GM19025 (cell line): Measurements from ENCODE around the gene ADGRG7.

ENCODE experiments used
- ATAC-seq: cut with Tn5 transposase; IDR thresholded peaks from one replicate; pipeline ENCODE4 v1.9.1; 2021; ENCODE audit warnings: mild to moderate bottlenecking, low read depth, moderate library complexity; ENCODE audit not compliant: unreplicated experiment

Gene ADGRG7

GRCh38 chr3:100600181-100601042, 9.0 kb upstream of the ADGRG7 start:
- no peak for ATAC-seq

GRCh38 chr3:100602506-100603444, 6.6 kb upstream of the ADGRG7 start:
- peak; percentile 28 for ATAC-seq

- peak; percentile 20 for ATAC-seq
These were observed 5.9 kb upstream of the ADGRG7 start for GRCh38 chr3:100603469-100603868.

- ATAC-seq = no peak
These were observed 4.0 kb upstream of the ADGRG7 start for GRCh38 chr3:100605358-100605757.

- peak; percentile 72 for ATAC-seq
These were observed 2.4 kb upstream of the ADGRG7 start for GRCh38 chr3:100606894-100607512.

- ATAC-seq = no peak
These were observed 562 bp downstream of the ADGRG7 start for GRCh38 chr3:100609963-100610362.

GRCh38 chr3:100611221-100611620, 1.8 kb downstream of the ADGRG7 start:
- no peak for ATAC-seq

- ATAC-seq = no peak
These were observed 4.5 kb downstream of the ADGRG7 start for GRCh38 chr3:100613721-100614390.

- no peak for ATAC-seq
These were observed 5.5 kb downstream of the ADGRG7 start for GRCh38 chr3:100614941-100615340.

GRCh38 chr3:100615684-100616083, 6.3 kb downstream of the ADGRG7 start:
- ATAC-seq = no peak

GRCh38 chr3:100621251-100621650, 11.8 kb downstream of the ADGRG7 start:
- ATAC-seq = no peak

GRCh38 chr3:100627491-100627890, 18.1 kb downstream of the ADGRG7 start:
- no peak for ATAC-seq

- no peak for ATAC-seq
These were observed 20.2 kb downstream of the ADGRG7 start for GRCh38 chr3:100629421-100630127.

GRCh38 chr3:100630664-100631063, 21.3 kb downstream of the ADGRG7 start:
- no peak for ATAC-seq

- no peak for ATAC-seq
These were observed 21.8 kb downstream of the ADGRG7 start for GRCh38 chr3:100631236-100631635.

GRCh38 chr3:100634493-100635272, 25.3 kb downstream of the ADGRG7 start:
- ATAC-seq = no peak

- no peak for ATAC-seq
These were observed 25.9 kb downstream of the ADGRG7 start for GRCh38 chr3:100635273-100635701.

GRCh38 chr3:100637197-100637631, 27.8 kb downstream of the ADGRG7 start:
- no peak for ATAC-seq

GRCh38 chr3:100640633-100641032, 31.2 kb downstream of the ADGRG7 start:
- no peak for ATAC-seq
